ENCODE results near the gene DNPH1. TPM values are rescaled to one million over a fixed set of nuclear protein-coding genes. Genes with fewer than 3 reads are reported as not detected.
A peak's percentile ranks its signal among the peaks of the same experiment; 100 is the strongest.

Gene DNPH1
- polyA plus RNA-seq, 2 of the 4 experiments (the other 2 are of a cell fraction) = 63.2 to 82.0 TPM

- FAIRE-seq (no peak), DNase-seq (ENCODE audit: low read depth in 1 of 2, low spot score in 1 of 2) (no peak), ATAC-seq (no peak)
- 89% methylated on average over 9 of the region's 11 CpGs for WGBS (ENCODE audit: missing lambda C conversion rate)
- POLR2A ChIA-PET = interaction anchor here (1.0 kb wide), 1 partner anchor 143 kb away, joined by 3 read pairs; no protein-coding TSS in a partner anchor
- CTCF ChIA-PET = interaction anchor here (1.4 kb wide), 1 partner anchor 130 kb away, joined by 3 read pairs; no protein-coding TSS in a partner anchor
- Histone ChIP-seq H3K9me3 (no peaks in the 10 kb centered on the region), H3K4me3 (no peak overlapping the region), H3K27ac (no peak overlapping the region), H3K4me1 (peaks cover 3% of the 10 kb centered on the region; the same call in 1 of the 3 replicates), H3K4me2 (no peak overlapping the region)
- TF ChIP-seq SMC3 (IDR thresholded peaks at IDR 0.05) (no peak), REST (IDR thresholded peaks at IDR 0.05) (no peak), CEBPB (IDR thresholded peaks at IDR 0.05) (no peak), ZFP36 (IDR thresholded peaks at IDR 0.05; ENCODE audit: borderline replicate concordance, partially characterized antibody) (no peak), EP300 (IDR thresholded peaks at IDR 0.05) (no peak), RCOR1 (IDR thresholded peaks at IDR 0.05; ENCODE audit: low read depth, low read length) (no peak), CHD2 (IDR thresholded peaks at IDR 0.05; ENCODE audit: low read length, partially characterized antibody) (no peak), RARB (CRISPR knock-in tag; IDR thresholded peaks at IDR 0.05) (no peak), BCL3 (IDR thresholded peaks at IDR 0.05) (no peak), TP53 (CRISPR knock-in tag; IDR thresholded peaks at IDR 0.05) (no peak), BHLHE40 (IDR thresholded peaks at IDR 0.05; ENCODE audit: low read depth, low read length) (no peak), ZC3H11A (IDR thresholded peaks at IDR 0.05) (no peak), HDAC2 (IDR thresholded peaks at IDR 0.05) (no peak), HES2 (IDR thresholded peaks at IDR 0.05) (no peak), FOXS1 (CRISPR knock-in tag; IDR thresholded peaks at IDR 0.05) (no peak), RAD21 (conservative IDR thresholded peaks at IDR 0.05 in 1 of 2, IDR thresholded peaks at IDR 0.05 in 1 of 2) (no peak), FOSL2 (IDR thresholded peaks at IDR 0.05) (no peak), FOSL2 (CRISPR knock-in tag; IDR thresholded peaks at IDR 0.05) (no peak)
Observed at GRCh38 chr6:43226192-43226851, 3.0 kb downstream of the DNPH1 start.

- no peak overlapping the region for H3K27ac ChIP-seq
- FAIRE-seq = no peak
- peak in 1 of 2 experiments; percentile 18; a peak in 1 of 6 replicates for ATAC-seq
- WGBS (ENCODE audit: missing lambda C conversion rate) = 87% methylated on average over 6 of the region's 14 CpGs
- H3K4me1 ChIP-seq = no peaks in the 10 kb centered on the region
- no peak for DNase-seq (ENCODE audit: low read depth in 1 of 2, low spot score in 1 of 2)
- ChIA-PET POLR2A (no interaction called here), CTCF (interaction anchor here (1.3 to 2.6 kb wide), 2 partner anchors 15 to 111 kb away, joined by 6 read pairs; no protein-coding TSS in a partner anchor)
- no peak overlapping the region for H3K4me3 ChIP-seq
- no peaks in the 10 kb centered on the region for H3K9me3 ChIP-seq
- H3K4me2 ChIP-seq = no peak overlapping the region
- TF ChIP-seq NFE2L2 (conservative IDR thresholded peaks at IDR 0.05; ENCODE audit: low read length) (no peak), ATOH8 (CRISPR knock-in tag; IDR thresholded peaks at IDR 0.05; ENCODE audit: low read depth) (no peak), EHMT2 (IDR thresholded peaks at IDR 0.05; ENCODE audit: low read depth) (no peak), MYC (IDR thresholded peaks at IDR 0.05; ENCODE audit: borderline replicate concordance, low read length) (no peak), USF2 (IDR thresholded peaks at IDR 0.05) (no peak), POLR2A (IDR thresholded peaks at IDR 0.05; ENCODE audit: low read length) (no peak), NR3C1 (IDR thresholded peaks at IDR 0.05) (no peak), JUN (IDR thresholded peaks at IDR 0.05) (no peak), MAX (IDR thresholded peaks at IDR 0.05) (no peak), SREBF2 (IDR thresholded peaks at IDR 0.05) (no peak), HMGXB4 (CRISPR knock-in tag; IDR thresholded peaks at IDR 0.05; ENCODE audit: borderline replicate concordance) (no peak), GATA3 (IDR thresholded peaks at IDR 0.05; ENCODE audit: borderline replicate concordance) (no peak), CHD4 (IDR thresholded peaks at IDR 0.05; ENCODE audit: borderline replicate concordance) (no peak), ZNF302 (CRISPR knock-in tag; IDR thresholded peaks at IDR 0.05) (no peak)
Observed at GRCh38 chr6:43223175-43223574, 6.1 kb downstream of the DNPH1 start.
